ACC112 (cell line): ENCODE data around the gene NTF3.

Experiments
- H2AFZ ChIP-seq: fragments of 200-600 bp; sonication (generic); one replicate; pipeline ENCODE4 v1.6.0; 2017; ENCODE audit warnings: antibody characterized with exemption, low read length; ENCODE audit not compliant: unreplicated experiment
- H3K27ac ChIP-seq: fragments of 200-600 bp; sonication (generic); 2 replicates; pipeline ENCODE4 v1.5.1; 2014; ENCODE audit warnings: low read depth, mild to moderate bottlenecking, antibody characterized with exemption, low read length, moderate library complexity
- H3K27me3 ChIP-seq: fragments of 200-600 bp; sonication (generic); 2 replicates; pipeline ENCODE4 v1.6.1; 2014; ENCODE audit warnings: mild to moderate bottlenecking, antibody characterized with exemption, low read length, moderate library complexity, mixed read lengths; ENCODE audit not compliant: insufficient read depth
- H3K36me3 ChIP-seq: fragments of 200-600 bp; sonication (generic); 2 replicates; pipeline ENCODE4 v1.6.1; 2016; ENCODE audit warnings: mild to moderate bottlenecking, antibody characterized with exemption, low read length, moderate library complexity, mixed read lengths; ENCODE audit not compliant: insufficient read depth
- H3K4me1 ChIP-seq: fragments of 200-600 bp; sonication (generic); one replicate; pipeline ENCODE4 v1.6.1; 2016; ENCODE audit warnings: low read length, mixed read lengths; ENCODE audit not compliant: insufficient read depth, unreplicated experiment, control insufficient read depth
- H3K4me3 ChIP-seq: fragments of 200-600 bp; sonication (generic); 2 replicates; pipeline ENCODE4 v1.5.1; 2014; ENCODE audit warnings: mild to moderate bottlenecking, low read depth, low read length
- H3K79me2 ChIP-seq: fragments of 200-600 bp; sonication (generic); one replicate; pipeline ENCODE4 v1.6.0; 2016; ENCODE audit warnings: low read length; ENCODE audit not compliant: control insufficient read depth, unreplicated experiment, insufficient read depth

NTF3 gene

DNA sequence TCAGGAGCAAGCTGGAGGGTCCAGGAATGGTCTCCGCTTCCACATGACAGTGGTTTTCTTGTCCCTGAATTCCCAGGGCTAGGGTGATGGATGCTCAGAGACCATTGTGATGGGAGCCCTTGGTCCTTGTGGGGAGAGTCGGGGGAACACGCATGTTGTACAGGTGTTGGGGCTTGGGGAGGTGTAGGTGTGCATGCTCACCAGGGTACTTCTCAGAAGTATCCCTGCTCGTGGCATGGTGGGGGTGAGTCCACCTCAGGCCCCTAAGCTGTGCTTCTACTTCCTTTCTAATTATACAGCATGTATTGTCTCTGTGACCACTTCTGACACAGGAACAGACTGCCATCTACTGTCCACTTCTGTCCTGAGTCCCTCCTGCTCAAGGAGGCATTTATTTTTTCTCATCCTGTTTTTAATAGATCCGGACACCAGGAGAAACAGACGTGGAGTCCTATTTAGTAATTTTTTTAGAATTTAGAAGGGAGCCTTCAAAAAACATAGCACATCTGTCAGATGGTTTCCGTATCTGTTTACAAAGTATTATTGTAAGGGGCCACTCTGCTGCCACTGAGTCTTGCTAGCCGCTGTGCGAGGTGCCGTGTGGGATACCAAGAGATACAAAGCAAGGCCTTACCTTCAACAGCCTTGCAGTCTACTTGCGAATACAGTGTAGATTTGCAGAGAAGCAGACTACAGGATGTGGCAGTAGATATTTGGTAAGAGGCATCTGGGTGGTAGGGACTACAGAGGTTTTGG, 10.5 kb downstream of the NTF3 start:
- Histone ChIP-seq H3K79me2 (no peaks in the 10 kb centered on the region), H3K4me1 (no peaks in the 10 kb centered on the region), H3K27ac (no peak overlapping the region), H2AFZ (no peak overlapping the region), H3K27me3 (no peaks in the 10 kb centered on the region), H3K36me3 (no peaks in the 10 kb centered on the region), H3K4me3 (no peak overlapping the region)

DNA sequence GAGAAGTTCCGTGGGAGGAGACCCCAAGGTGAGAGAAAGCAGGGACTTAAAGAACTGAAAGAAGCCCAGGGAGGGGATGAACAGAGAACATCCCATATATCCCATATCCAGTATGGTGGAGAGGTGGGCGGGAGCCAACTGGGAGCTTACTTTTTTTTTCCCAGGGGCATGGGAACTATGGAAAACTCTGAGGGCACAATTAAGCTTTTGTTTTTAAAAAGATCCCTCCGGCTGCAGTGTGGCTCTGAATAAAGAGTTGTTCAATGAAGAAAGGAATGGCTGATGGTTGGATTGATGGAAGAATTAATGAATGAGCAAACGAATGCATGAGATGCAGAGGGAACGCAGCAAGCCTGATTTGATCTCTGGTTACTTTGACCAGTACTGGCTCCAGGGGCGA, 12.6 kb downstream of the NTF3 start:
- Histone ChIP-seq H3K79me2 (no peaks in the 10 kb centered on the region), H2AFZ (no peak overlapping the region), H3K4me3 (no peak overlapping the region), H3K36me3 (no peaks in the 10 kb centered on the region), H3K4me1 (no peaks in the 10 kb centered on the region), H3K27me3 (no peaks in the 10 kb centered on the region), H3K27ac (no peak overlapping the region)

DNA sequence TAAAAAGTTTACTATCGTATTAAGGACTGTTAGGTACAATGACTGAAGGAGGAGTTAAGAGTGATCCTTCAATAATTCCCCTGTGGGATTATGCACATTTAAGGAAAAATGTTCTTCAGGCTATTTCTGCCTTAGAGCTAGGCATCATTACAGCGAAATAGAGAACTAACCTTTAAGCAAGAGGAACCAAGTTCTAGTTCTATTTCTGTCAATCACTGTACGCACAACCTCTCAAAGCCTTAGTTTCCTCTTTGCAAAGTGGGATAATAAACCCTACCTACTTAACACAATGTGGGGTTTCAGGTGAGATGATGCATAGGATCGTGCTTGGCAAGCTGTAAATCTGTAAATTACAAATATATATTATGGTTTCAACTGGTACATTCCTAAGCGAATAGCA, 15.4 kb downstream of the NTF3 start:
- H3K27ac ChIP-seq = no peak overlapping the region
- H2AFZ ChIP-seq = no peak overlapping the region
- H3K27me3 ChIP-seq = no peaks in the 10 kb centered on the region

DNA sequence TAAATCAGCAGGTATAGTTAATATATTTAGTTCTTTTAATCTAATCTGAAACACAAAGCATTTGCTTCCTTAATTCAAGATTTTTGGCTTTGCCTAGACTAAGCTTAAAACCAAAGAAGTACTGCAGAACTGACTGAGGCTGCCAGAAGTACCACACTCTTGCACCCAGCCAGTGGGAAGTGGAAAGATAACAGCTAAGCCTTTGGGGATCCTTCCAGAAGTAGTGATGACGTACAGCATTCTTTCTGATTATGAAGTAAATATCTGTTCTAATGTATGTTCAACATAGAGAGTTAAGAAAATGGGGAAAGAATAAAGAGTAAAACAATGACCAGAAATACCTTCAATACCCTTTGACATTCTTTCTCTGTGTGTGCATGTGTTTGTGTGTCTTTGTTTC, 19.3 kb downstream of the NTF3 start:
- H3K79me2 ChIP-seq = no peaks in the 10 kb centered on the region
- H3K4me1 ChIP-seq = no peaks in the 10 kb centered on the region
- no peaks in the 10 kb centered on the region for H3K36me3 ChIP-seq
- no peak overlapping the region for H3K4me3 ChIP-seq
- no peak overlapping the region for H3K27ac ChIP-seq
- no peak overlapping the region for H2AFZ ChIP-seq
- H3K27me3 ChIP-seq = no peaks in the 10 kb centered on the region

More for the DNA sequence above, 15.4 kb downstream of the NTF3 start:
- no peak overlapping the region for H3K4me3 ChIP-seq
- H3K4me1 ChIP-seq = no peaks in the 10 kb centered on the region
- no peaks in the 10 kb centered on the region for H3K79me2 ChIP-seq
- H3K36me3 ChIP-seq = no peaks in the 10 kb centered on the region

DNA sequence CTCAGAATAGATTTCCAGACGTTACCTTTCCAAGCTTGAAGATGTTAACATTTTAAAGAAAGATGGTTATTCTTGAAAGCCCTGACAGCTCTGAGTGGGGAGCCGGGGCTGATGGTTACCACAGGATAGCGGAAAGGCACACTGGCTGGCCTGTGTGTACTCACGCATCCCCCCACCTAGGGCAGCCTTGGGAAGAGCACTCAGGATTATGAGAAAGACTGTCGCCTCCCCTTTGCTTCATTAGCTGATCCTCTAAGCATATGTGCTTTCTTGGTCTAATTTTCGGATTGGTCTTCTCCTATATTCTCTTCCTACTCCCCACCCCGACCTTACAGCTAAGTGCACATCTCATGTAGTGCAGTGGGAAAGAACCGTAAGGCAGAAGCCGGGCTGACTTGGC, 20.7 kb downstream of the NTF3 start:
- Histone ChIP-seq H3K4me1 (no peaks in the 10 kb centered on the region), H3K79me2 (no peaks in the 10 kb centered on the region), H2AFZ (no peak overlapping the region), H3K4me3 (no peak overlapping the region), H3K27me3 (no peaks in the 10 kb centered on the region), H3K27ac (no peak overlapping the region), H3K36me3 (no peaks in the 10 kb centered on the region)

DNA sequence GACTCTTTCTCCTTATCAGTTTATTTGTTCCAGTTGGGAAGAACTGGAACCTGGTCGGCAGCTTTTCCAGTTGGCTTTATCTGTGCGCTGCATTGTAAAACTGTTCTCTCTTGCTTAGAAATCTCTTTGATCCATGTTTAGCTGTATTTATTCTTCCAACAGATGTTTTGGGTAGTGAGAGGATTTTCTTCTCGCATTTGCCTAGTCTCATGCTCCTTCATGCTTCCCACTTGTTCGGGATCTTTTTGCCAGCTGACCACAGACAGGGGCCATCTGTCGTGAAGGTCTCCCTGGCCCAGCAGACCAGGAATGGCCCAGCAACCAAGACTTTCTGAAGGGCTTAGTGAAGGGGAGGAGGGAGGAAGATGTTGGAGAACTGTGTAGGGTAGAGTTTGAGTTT, 21.6 kb downstream of the NTF3 start:
- no peak overlapping the region for H3K27ac ChIP-seq
- no peaks in the 10 kb centered on the region for H3K36me3 ChIP-seq
- no peaks in the 10 kb centered on the region for H3K79me2 ChIP-seq
- no peak overlapping the region for H3K4me3 ChIP-seq
- no peaks in the 10 kb centered on the region for H3K4me1 ChIP-seq
- H3K27me3 ChIP-seq = no peaks in the 10 kb centered on the region
- H2AFZ ChIP-seq = no peak overlapping the region

DNA sequence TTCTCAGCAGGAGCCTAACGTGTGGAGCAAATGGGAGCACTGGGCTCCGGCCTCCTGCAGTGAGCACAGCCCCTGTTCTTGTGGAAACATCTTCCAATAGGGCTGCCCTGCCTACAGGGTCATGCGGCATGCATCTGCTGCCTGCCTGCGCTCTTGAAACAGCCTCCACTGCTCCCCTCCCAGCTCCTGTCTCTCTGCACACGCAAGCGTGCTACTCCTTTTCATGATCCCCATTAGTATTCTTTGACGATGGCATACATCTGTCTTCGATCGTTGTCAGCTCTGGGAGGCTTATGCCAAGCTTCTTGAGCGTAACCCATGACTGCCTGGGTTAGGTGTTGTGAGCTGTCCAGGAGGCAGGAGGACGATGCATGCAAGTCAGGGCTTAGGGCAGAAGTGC, 23.1 kb downstream of the NTF3 start:
- H3K27me3 ChIP-seq = no peaks in the 10 kb centered on the region
- no peaks in the 10 kb centered on the region for H3K36me3 ChIP-seq
- H3K27ac ChIP-seq = no peak overlapping the region
- no peak overlapping the region for H3K4me3 ChIP-seq
- no peaks in the 10 kb centered on the region for H3K79me2 ChIP-seq
- H2AFZ ChIP-seq = no peak overlapping the region
- H3K4me1 ChIP-seq = no peaks in the 10 kb centered on the region

DNA sequence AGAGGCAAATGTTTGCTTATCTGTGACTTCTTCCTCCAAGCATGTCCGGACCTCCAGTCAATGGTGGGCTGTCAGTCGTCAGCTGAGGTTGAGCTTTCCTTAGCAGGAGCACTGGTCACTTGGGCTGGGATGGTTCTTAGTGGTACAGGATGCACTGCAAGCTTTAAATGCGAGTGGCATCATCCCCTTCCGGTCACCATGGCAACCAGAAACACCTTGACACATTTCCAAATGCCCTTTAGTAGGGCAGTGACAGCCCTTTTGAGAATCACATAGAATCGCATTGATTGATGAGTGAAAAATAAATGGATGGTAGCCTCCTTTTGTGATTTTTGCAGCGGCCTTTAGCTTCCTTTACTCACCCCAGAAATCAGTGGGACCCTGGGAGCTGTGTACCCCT, 24.1 kb downstream of the NTF3 start:
- no peak overlapping the region for H3K27ac ChIP-seq
- no peaks in the 10 kb centered on the region for H3K79me2 ChIP-seq
- H2AFZ ChIP-seq = no peak overlapping the region
- no peak overlapping the region for H3K4me3 ChIP-seq
- no peaks in the 10 kb centered on the region for H3K27me3 ChIP-seq
- H3K4me1 ChIP-seq = no peaks in the 10 kb centered on the region
- H3K36me3 ChIP-seq = no peaks in the 10 kb centered on the region

DNA sequence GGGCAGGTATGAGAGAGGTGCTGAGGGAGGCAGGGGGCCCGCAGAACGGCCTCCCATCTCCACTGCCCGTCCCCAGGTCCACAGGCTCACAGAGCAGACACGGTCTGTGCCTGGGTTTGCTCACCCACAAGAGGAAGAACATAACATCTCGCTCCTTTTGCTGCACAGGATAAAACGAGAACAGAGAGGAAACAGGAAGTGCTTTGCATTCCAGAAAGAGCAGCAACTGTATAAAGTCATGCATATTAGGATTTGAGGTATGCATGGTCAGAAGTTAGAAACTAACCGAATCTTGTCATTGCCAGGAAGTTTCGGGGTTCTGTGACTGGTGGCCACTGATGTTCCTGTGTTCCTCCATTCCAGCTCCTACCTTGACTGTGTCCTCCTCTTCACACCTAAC, 25.0 kb downstream of the NTF3 start:
- Histone ChIP-seq H3K36me3 (no peaks in the 10 kb centered on the region), H3K27ac (no peak overlapping the region), H3K4me3 (no peak overlapping the region), H3K4me1 (no peaks in the 10 kb centered on the region), H3K79me2 (no peaks in the 10 kb centered on the region), H3K27me3 (no peaks in the 10 kb centered on the region), H2AFZ (no peak overlapping the region)

DNA sequence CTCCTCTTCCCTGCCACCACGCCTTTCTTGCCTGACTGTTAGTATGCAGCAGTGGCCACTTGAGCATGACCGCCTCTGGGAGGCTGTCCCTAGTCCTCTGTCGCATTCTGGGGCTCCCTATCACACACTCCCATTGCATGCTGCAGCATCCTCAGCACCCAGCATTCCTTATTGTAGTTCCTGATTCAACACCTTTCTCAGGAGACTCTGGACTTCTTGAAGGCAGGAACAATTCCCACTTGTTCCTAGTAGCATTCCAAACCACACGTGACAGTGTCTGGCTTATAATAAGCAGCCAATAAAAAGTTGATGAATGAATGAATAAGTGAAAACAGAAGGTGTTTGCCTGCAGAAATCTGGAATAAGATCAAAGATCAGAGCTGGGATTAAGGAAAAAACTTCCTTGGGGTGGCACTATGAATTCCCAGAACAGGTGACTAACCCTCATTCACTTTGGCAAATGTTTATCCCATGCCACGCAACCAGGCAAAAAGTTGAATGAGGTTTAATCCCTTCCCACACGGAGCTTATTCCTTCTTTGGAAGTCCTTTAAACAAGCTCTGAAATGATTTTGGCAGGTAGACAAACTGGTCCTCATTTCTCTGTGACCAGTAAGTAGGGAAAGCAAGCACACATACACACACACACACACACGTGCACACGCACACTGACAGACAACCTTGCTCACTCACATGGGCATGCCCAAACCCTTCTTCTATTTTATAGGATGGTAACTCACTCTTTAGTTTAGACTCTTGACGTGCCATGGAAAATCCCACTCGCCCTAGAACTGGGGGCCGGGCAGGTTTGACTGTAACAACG, 26.5 kb downstream of the NTF3 start:
- H3K4me3 ChIP-seq = no peak overlapping the region
- H3K79me2 ChIP-seq = no peaks in the 10 kb centered on the region
- H2AFZ ChIP-seq = no peak overlapping the region
- no peaks in the 10 kb centered on the region for H3K27me3 ChIP-seq
- no peaks in the 10 kb centered on the region for H3K4me1 ChIP-seq
- no peaks in the 10 kb centered on the region for H3K36me3 ChIP-seq
- H3K27ac ChIP-seq = no peak overlapping the region
